ENCODE data around the gene NSUN7.

Gene NSUN7

GRCh38 chr4:40840985-40841571 is 91.3 kb downstream of the NSUN7 start:
- no peaks in the 10 kb centered on the region for H3K36me3 ChIP-seq (ENCODE audit: insufficient read depth, low read length)
- no peaks in the 10 kb centered on the region for H3K9me2 ChIP-seq (replicated peaks; ENCODE audit: low read depth, low read length)
- no peaks in the 10 kb centered on the region for H3K27me3 ChIP-seq (ENCODE audit: insufficient read depth, low read length, poor library complexity, severe bottlenecking)
- TF ChIP-seq EZH2phosphoT487 (IDR thresholded peaks at IDR 0.05; ENCODE audit: borderline replicate concordance), result no peak
- TF ChIP-seq CTCF (conservative IDR thresholded peaks at IDR 0.05; ENCODE audit: low read length), result peak; percentile 95
- H3K4me2 ChIP-seq (ENCODE audit: low read depth, low read length, poor library complexity, severe bottlenecking), result no peak overlapping the region
- no peaks in the 10 kb centered on the region for H4K20me1 ChIP-seq (ENCODE audit: insufficient read depth, low read length, poor library complexity, severe bottlenecking)
- no peak overlapping the region for H3K9ac ChIP-seq (ENCODE audit: low read depth, low read length, poor library complexity, severe bottlenecking)
- no peaks in the 10 kb centered on the region for H3K79me2 ChIP-seq (ENCODE audit: insufficient read depth, low read length)
- no peak overlapping the region for H3K4me3 ChIP-seq (ENCODE audit: low read length, poor library complexity, severe bottlenecking)
- H2AFZ ChIP-seq (ENCODE audit: low read length), result peak overlapping the region; percentile 31; the same call in 1 of the 2 replicates
- H3K9me3 ChIP-seq (ENCODE audit: insufficient read depth, low read depth, low read length), result no peaks in the 10 kb centered on the region
- H3F3A ChIP-seq (ENCODE audit: low read depth), result no peaks in the 10 kb centered on the region
- H3K4me1 ChIP-seq (ENCODE audit: insufficient read depth, low read length, poor library complexity, severe bottlenecking), result no peaks in the 10 kb centered on the region

DNA sequence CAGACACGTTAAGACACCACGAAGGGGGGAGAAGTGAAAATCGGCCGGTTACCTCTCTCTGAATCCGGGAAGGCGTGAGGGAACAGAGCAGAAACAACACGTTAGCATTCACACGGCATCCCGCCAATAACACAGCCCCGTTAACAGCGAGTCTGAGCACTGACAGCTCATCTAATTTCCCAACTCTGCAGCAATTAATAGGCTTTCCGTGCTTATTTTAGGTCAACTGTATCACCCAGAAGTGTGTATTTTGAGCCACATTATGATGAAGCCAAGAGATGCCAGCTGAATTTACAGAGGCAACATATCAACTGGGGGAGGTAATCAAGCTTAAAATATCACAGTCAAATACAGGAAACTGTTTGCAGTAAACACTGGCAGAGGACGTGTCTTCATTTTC is 92.6 kb downstream of the NSUN7 start:
- Histone ChIP-seq H3F3A (ENCODE audit: low read depth) (no peaks in the 10 kb centered on the region), H3K27me3 (ENCODE audit: insufficient read depth, low read length, poor library complexity, severe bottlenecking) (no peaks in the 10 kb centered on the region), H3K79me2 (ENCODE audit: insufficient read depth, low read length) (no peaks in the 10 kb centered on the region), H3K4me3 (ENCODE audit: low read length, poor library complexity, severe bottlenecking) (no peak overlapping the region), H3K4me1 (ENCODE audit: insufficient read depth, low read length, poor library complexity, severe bottlenecking) (no peaks in the 10 kb centered on the region), H3K36me3 (ENCODE audit: insufficient read depth, low read length) (no peaks in the 10 kb centered on the region), H3K9ac (ENCODE audit: low read depth, low read length, poor library complexity, severe bottlenecking) (no peak overlapping the region), H3K9me3 (ENCODE audit: insufficient read depth, low read depth, low read length) (no peaks in the 10 kb centered on the region), H3K4me2 (ENCODE audit: low read depth, low read length, poor library complexity, severe bottlenecking) (no peak overlapping the region), H4K20me1 (ENCODE audit: insufficient read depth, low read length, poor library complexity, severe bottlenecking) (no peaks in the 10 kb centered on the region), H3K9me2 (replicated peaks; ENCODE audit: low read depth, low read length) (no peaks in the 10 kb centered on the region), H2AFZ (ENCODE audit: low read length) (no peak overlapping the region)
- TF ChIP-seq CTCF (conservative IDR thresholded peaks at IDR 0.05; ENCODE audit: low read length), result no peak
- no peak for TF ChIP-seq EZH2phosphoT487 (IDR thresholded peaks at IDR 0.05; ENCODE audit: borderline replicate concordance)

- TF ChIP-seq CTCF (conservative IDR thresholded peaks at IDR 0.05; ENCODE audit: low read length) (no peak), EZH2phosphoT487 (IDR thresholded peaks at IDR 0.05; ENCODE audit: borderline replicate concordance) (no peak)
- no peaks in the 10 kb centered on the region for H3F3A ChIP-seq (ENCODE audit: low read depth)
- no peak overlapping the region for H3K9ac ChIP-seq (ENCODE audit: low read depth, low read length, poor library complexity, severe bottlenecking)
- no peaks in the 10 kb centered on the region for H3K36me3 ChIP-seq (ENCODE audit: insufficient read depth, low read length)
- no peaks in the 10 kb centered on the region for H3K4me1 ChIP-seq (ENCODE audit: insufficient read depth, low read length, poor library complexity, severe bottlenecking)
- no peak overlapping the region for H3K4me2 ChIP-seq (ENCODE audit: low read depth, low read length, poor library complexity, severe bottlenecking)
- H3K9me2 ChIP-seq (replicated peaks; ENCODE audit: low read depth, low read length), result no peaks in the 10 kb centered on the region
- H3K27me3 ChIP-seq (ENCODE audit: insufficient read depth, low read length, poor library complexity, severe bottlenecking), result no peaks in the 10 kb centered on the region
- no peaks in the 10 kb centered on the region for H3K79me2 ChIP-seq (ENCODE audit: insufficient read depth, low read length)
- no peaks in the 10 kb centered on the region for H4K20me1 ChIP-seq (ENCODE audit: insufficient read depth, low read length, poor library complexity, severe bottlenecking)
- H3K4me3 ChIP-seq (ENCODE audit: low read length, poor library complexity, severe bottlenecking), result no peak overlapping the region
- no peaks in the 10 kb centered on the region for H3K9me3 ChIP-seq (ENCODE audit: insufficient read depth, low read depth, low read length)
- no peak overlapping the region for H2AFZ ChIP-seq (ENCODE audit: low read length)
These were observed 93.1 kb downstream of the NSUN7 start for GRCh38 chr4:40842725-40843423.

All from Loucy (cell line).